ENCODE measurements around the gene LANCL2.

LANCL2 gene

GRCh38 chr7:55440040-55440690 lies 75.0 kb downstream of the LANCL2 start:
- no peak for DNase-seq (ENCODE audit: low read depth)
- H3K4me3 ChIP-seq (ENCODE audit: low read depth, low read length) = no peak overlapping the region
- no peak for TF ChIP-seq CTCF (IDR thresholded peaks at IDR 0.05; ENCODE audit: control insufficient read depth, extremely low read depth, insufficient read depth)

- no peak for DNase-seq (ENCODE audit: low read depth)
- no peak overlapping the region for H3K4me3 ChIP-seq (ENCODE audit: low read depth, low read length)
- TF ChIP-seq CTCF (IDR thresholded peaks at IDR 0.05; ENCODE audit: control insufficient read depth, extremely low read depth, insufficient read depth) = no peak
Observed at GRCh38 chr7:55441002-55441401, 75.9 kb downstream of the LANCL2 start.

GRCh38 chr7:55441774-55442522 lies 76.8 kb downstream of the LANCL2 start:
- no peak for DNase-seq (ENCODE audit: low read depth)
- no peak overlapping the region for H3K4me3 ChIP-seq (ENCODE audit: low read depth, low read length)
- TF ChIP-seq CTCF (IDR thresholded peaks at IDR 0.05; ENCODE audit: control insufficient read depth, extremely low read depth, insufficient read depth) = no peak

GRCh38 chr7:55444786-55445185 lies 79.6 kb downstream of the LANCL2 start:
- no peak for TF ChIP-seq CTCF (IDR thresholded peaks at IDR 0.05; ENCODE audit: control insufficient read depth, extremely low read depth, insufficient read depth)
- H3K4me3 ChIP-seq (ENCODE audit: low read depth, low read length) = no peak overlapping the region
- peak; percentile 95 for DNase-seq (ENCODE audit: low read depth)

- H3K4me3 ChIP-seq (ENCODE audit: low read depth, low read length) = no peak overlapping the region
- DNase-seq (ENCODE audit: low read depth) = no peak
- no peak for TF ChIP-seq CTCF (IDR thresholded peaks at IDR 0.05; ENCODE audit: control insufficient read depth, extremely low read depth, insufficient read depth)
Observed at GRCh38 chr7:55448526-55448925, 83.4 kb downstream of the LANCL2 start.

GRCh38 chr7:55449205-55449991 lies 84.3 kb downstream of the LANCL2 start:
- no peak for TF ChIP-seq CTCF (IDR thresholded peaks at IDR 0.05; ENCODE audit: control insufficient read depth, extremely low read depth, insufficient read depth)
- no peak overlapping the region for H3K4me3 ChIP-seq (ENCODE audit: low read depth, low read length)
- no peak for DNase-seq (ENCODE audit: low read depth)
